8988T (cell line): ENCODE data around the gene FCGR2B.
"Not testable (repeated sequence)": the region's sequence is repeated elsewhere in the genome, so short reads cannot be mapped to it uniquely, and the experiment has no call there.

Experiments
- DNase-seq: peaks from one replicate; pipeline ENCODE4 v3.0.0; 2011

Gene FCGR2B

GRCh38 chr1:161662684-161663339, at the start of gene FCGR2B:
FCGR2B (plus strand) TSS chr1:161663143; CDS start chr1:161663242, 99 bp downstream.
- DNase-seq, result not testable (repeated sequence)

- DNase-seq, result not testable (repeated sequence)
These were observed 46.5 kb upstream of the FCGR2B start for GRCh38 chr1:161616417-161616816.

GRCh38 chr1:161618517-161618916, 44.4 kb upstream of the FCGR2B start:
- DNase-seq, result not testable (repeated sequence)

GRCh38 chr1:161620399-161620798, 42.5 kb upstream of the FCGR2B start:
- not testable (repeated sequence) for DNase-seq

- not testable (repeated sequence) for DNase-seq
These were observed 41.6 kb upstream of the FCGR2B start for GRCh38 chr1:161621181-161622000.

GRCh38 chr1:161622054-161622453, 40.9 kb upstream of the FCGR2B start:
- not testable (repeated sequence) for DNase-seq

GRCh38 chr1:161623401-161624051, 39.4 kb upstream of the FCGR2B start:
- DNase-seq, result not testable (repeated sequence)

GRCh38 chr1:161624605-161625004, 38.3 kb upstream of the FCGR2B start:
- not testable (repeated sequence) for DNase-seq

GRCh38 chr1:161626445-161627146, 36.3 kb upstream of the FCGR2B start:
- DNase-seq, result not testable (repeated sequence)

- DNase-seq, result not testable (repeated sequence)
These were observed 32.7 kb upstream of the FCGR2B start for GRCh38 chr1:161630128-161630742.

- no peak for DNase-seq
These were observed 31.9 kb upstream of the FCGR2B start, which contains the start of gene FCGR3B for GRCh38 chr1:161631076-161631475. FCGR3B (minus strand) TSS chr1:161631176; CDS start chr1:161631094, 82 bp downstream.

GRCh38 chr1:161634993-161635392, 27.9 kb upstream of the FCGR2B start:
- DNase-seq, result not testable (repeated sequence)

GRCh38 chr1:161636189-161636782, 26.7 kb upstream of the FCGR2B start:
- not testable (repeated sequence) for DNase-seq

- DNase-seq, result not testable (repeated sequence)
These were observed 26.0 kb upstream of the FCGR2B start for GRCh38 chr1:161636976-161637375.

- DNase-seq, result not testable (repeated sequence)
These were observed 24.5 kb upstream of the FCGR2B start for GRCh38 chr1:161638251-161638993.

- DNase-seq, result not testable (repeated sequence)
These were observed 23.7 kb upstream of the FCGR2B start for GRCh38 chr1:161639203-161639602.

GRCh38 chr1:161642697-161643096, 20.2 kb upstream of the FCGR2B start:
- not testable (repeated sequence) for DNase-seq

GRCh38 chr1:161643481-161644208, 19.3 kb upstream of the FCGR2B start:
- not testable (repeated sequence) for DNase-seq

- not testable (repeated sequence) for DNase-seq
These were observed 18.1 kb upstream of the FCGR2B start for GRCh38 chr1:161644855-161645254.
